GM21528 (cell line): ENCODE measurements around the gene KCTD14.
"Not testable (repeated sequence)": the region's sequence is repeated elsewhere in the genome, so short reads cannot be mapped to it uniquely, and the experiment has no call there.

Experiments used
- ATAC-seq: cut with Tn5 transposase; IDR thresholded peaks from one replicate; pipeline ENCODE4 v1.9.1; 2021; ENCODE audit warnings: mild to moderate bottlenecking, moderate library complexity; ENCODE audit not compliant: unreplicated experiment, low FRiP score

Gene KCTD14

GRCh38 chr11:78022397-78023396 lies at the start of gene KCTD14:
KCTD14 (minus strand) TSS chr11:78023276; CDS start chr11:78023249, 27 bp downstream.
- ATAC-seq: no peak

- no peak for ATAC-seq
Observed at GRCh38 chr11:78072455-78072854, 49.4 kb upstream of the KCTD14 start.

GRCh38 chr11:78071717-78072116 lies 48.6 kb upstream of the KCTD14 start:
- no peak for ATAC-seq

- no peak for ATAC-seq
Observed at GRCh38 chr11:78070621-78071020, 47.5 kb upstream of the KCTD14 start.

- no peak for ATAC-seq
Observed at GRCh38 chr11:78069465-78069864, 46.4 kb upstream of the KCTD14 start.

GRCh38 chr11:78067704-78068103 lies 44.6 kb upstream of the KCTD14 start:
- no peak for ATAC-seq

- no peak for ATAC-seq
Observed at GRCh38 chr11:78066471-78066870, 43.4 kb upstream of the KCTD14 start.

GRCh38 chr11:78065203-78065602 lies 42.1 kb upstream of the KCTD14 start:
- ATAC-seq: no peak

GRCh38 chr11:78063440-78064181 lies 40.5 kb upstream of the KCTD14 start, which contains the start of gene THRSP:
THRSP (plus strand) TSS chr11:78063861; CDS start chr11:78063882, 21 bp downstream.
- no peak for ATAC-seq

GRCh38 chr11:78062671-78063070 lies 39.6 kb upstream of the KCTD14 start:
- ATAC-seq: no peak

- ATAC-seq: no peak
Observed at GRCh38 chr11:78061921-78062311, 38.8 kb upstream of the KCTD14 start.

GRCh38 chr11:78061088-78061920 lies 38.2 kb upstream of the KCTD14 start:
- no peak for ATAC-seq

GRCh38 chr11:78060533-78060932 lies 37.5 kb upstream of the KCTD14 start:
- no peak for ATAC-seq

- ATAC-seq: not testable (repeated sequence)
Observed at GRCh38 chr11:78059749-78060328, 36.8 kb upstream of the KCTD14 start.

GRCh38 chr11:78057462-78058055 lies 34.5 kb upstream of the KCTD14 start:
- ATAC-seq: no peak

GRCh38 chr11:78056093-78056492 lies 33.0 kb upstream of the KCTD14 start:
- no peak for ATAC-seq

GRCh38 chr11:78054971-78055370 lies 31.9 kb upstream of the KCTD14 start:
- no peak for ATAC-seq

- no peak for ATAC-seq
Observed at GRCh38 chr11:78050964-78051831, 28.1 kb upstream of the KCTD14 start.

- no peak for ATAC-seq
Observed at GRCh38 chr11:78049348-78049747, 26.3 kb upstream of the KCTD14 start.
